HG03439 (cell line): ENCODE results near the gene LIN37.
"Not testable (repeated sequence)": the region's sequence is repeated elsewhere in the genome, so short reads cannot be mapped to it uniquely, and the experiment has no call there.

Source experiments
- ATAC-seq: cut with Tn5 transposase; IDR thresholded peaks from one replicate; pipeline ENCODE4 v1.9.1; 2021; ENCODE audit warnings: mild to moderate bottlenecking, moderate library complexity; ENCODE audit not compliant: unreplicated experiment

LIN37 gene

DNA sequence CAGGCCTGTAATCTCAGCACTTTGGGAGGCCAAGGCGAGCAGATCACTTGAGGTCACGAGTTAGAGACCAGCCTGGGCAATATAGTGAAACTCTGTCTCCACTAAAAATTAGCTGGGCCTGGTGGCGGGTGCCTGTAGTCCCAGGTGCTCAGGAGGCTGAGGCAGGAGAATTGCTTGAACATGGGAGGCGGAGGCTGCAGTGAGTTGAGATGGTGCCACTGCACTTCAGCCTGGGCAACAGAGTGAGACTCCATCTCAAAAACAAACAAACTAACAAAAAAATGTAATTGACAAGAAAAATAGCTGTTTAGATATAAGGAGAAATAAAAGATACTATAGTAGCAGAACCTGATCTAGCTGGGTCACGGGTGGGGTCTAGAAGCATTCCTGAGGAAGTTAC, 24.0 kb downstream of the LIN37 start:
- not testable (repeated sequence) for ATAC-seq

DNA sequence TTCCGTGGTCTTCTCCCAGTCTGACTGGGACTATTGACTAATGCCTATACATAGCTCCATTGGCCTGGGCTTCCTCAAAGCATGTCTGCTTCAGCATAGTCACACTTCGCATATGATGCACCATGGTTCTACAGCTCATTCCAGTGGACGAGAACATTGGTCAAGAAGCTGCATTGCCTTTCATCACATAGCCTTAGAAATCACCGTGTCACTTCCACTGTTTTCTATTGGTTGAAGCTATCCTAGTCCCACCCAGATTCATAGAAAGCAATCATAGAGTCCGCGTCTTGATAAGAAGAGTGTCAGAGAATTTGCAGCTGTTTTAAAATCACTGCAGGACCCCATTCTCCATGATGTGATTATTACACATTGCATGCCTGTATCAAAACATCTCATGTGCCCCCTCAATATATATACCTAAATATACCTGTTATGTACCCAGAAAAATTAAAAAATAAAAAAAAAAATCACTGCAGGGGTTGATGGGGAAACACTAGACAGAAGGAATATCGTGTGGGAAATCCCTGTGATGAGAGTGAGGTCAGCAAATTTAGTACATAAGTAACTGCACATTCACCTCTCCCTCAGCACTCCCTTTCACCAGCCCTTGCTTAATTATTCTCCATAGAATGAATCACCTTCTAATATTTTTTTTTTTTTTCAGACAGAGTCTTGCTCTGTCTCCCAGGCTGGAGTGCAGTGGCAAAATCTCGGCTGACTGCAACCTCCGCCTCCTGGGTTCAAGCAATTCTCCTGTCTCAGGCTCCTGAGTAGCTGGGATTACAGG, 24.8 kb downstream of the LIN37 start:
- no peak for ATAC-seq

DNA sequence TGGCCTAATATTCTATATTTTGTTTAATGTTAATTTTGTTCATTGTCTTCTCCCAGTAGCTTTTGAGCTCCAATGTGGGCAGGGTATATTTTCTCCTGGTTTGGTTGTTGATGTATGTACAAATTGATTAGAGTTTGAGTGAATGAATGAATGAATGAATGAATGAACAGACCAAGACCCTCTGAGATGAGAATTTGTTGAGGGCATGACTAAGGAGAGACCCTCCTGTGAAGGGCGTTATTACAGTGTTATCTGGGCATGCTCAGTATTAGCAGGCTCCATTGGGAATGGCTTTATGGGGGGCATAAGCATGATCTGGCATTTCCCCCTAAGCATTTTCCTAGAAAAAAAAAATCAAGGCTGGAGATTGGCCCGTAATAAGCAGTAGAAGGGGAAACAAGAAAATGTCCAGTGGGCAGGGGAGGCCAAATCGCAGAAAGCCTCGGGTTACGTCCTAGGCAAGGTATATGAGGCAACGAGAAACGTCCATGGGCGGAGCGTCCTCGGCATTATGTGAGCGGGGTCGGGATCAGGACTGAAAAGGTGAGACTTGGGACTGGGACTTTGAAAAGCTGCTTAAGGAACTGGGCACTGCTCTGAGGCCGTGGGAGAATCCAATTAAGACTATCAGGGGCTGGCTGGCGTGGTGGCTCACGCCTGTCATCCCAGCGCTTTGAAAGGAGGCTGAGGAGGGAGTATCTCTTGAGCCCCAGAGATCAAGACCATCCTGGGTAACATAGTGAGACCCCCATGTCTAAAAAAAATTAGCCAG, 26.1 kb downstream of the LIN37 start:
- no peak for ATAC-seq

DNA sequence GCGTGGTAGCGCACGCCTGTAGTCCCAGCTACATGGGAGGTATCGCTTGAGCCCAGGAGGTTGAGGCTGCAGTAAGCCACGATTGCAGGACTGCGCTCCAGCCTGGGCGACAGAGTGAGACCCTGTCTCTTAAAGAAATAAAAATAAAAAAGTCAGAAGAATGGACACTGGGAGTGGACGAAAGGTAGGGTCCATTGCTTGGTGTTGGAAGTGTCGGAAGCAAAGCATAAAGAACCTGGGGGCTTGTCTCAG, 26.6 kb downstream of the LIN37 start:
- ATAC-seq = no peak

DNA sequence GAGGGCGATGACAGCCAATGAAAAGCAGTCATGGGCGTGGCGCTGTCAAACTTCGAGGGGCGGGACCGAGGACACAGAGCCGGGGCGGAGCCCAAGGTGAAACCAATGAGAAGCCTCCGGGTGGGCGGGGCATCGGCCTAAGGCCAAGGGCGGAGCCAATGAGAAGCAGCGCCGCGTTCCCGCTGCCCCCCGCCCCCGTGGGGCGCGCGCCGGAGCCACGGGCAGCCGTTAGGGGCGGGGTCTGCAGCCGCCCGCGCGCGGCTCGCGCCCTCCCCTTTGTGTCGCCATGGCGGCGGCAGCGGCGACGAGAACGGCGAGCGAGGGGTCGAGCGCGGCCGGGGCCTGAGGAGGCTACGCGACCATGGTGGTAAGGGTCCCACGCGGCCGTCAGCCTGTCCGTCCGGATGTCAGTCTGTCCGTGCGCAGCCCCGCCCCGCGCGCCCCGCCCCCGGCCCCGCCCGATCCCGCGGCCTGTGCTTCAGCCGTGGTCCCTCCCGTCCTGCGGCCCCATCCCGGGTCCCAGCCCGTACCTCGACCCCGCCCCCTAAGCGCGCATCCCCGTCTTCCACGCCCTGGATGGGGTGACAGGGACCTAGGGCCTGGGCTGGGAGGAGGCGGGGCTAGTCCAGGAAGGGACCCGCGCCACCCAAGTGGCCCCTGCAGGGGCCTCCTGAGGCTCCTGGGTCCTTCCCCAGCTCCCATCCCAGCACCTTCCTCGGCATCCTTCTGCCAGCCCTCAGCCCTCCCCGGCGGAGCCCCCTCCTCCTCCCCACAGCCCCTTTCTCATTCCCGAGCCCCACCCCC, 27.1 kb downstream of the LIN37 start, which contains the start of gene ARHGAP33:
ARHGAP33 (plus strand) TSS at position 267 of the 804 bp plus-strand sequence; CDS start at position 362, 95 bp downstream.
- peak; percentile 95 for ATAC-seq

DNA sequence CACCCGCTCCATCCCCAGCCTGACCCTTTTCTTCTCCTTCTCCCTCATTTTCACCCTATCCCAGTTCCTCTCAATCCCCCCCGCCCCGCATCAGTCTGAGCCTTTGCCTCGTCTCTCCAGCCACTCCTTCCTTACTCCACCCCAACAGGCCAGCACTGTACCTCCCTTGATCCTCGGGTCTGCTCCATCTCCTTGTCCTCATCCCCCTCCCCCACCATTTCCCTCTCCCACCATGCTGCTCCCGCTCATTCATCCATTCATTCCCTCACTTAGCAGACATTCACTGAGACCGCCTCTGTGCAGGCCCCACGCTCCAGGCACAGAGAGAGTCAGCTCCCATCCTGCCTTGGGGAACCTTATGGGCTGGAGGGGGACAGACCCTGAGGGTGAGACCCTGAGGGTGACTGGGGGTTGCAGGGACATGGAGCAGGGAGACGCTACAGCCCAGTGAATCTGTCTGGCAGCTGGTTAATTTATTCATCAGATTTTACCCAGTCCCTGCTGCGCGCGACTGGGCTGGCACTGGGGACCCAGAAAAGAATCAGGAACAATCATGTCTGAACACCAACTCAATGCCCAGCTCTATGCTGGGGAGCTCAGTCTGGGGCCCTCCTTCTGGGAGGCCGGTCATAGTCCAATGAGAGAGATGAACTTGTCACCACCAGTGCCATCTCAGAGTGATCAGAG, 27.9 kb downstream of the LIN37 start:
- no peak for ATAC-seq

DNA sequence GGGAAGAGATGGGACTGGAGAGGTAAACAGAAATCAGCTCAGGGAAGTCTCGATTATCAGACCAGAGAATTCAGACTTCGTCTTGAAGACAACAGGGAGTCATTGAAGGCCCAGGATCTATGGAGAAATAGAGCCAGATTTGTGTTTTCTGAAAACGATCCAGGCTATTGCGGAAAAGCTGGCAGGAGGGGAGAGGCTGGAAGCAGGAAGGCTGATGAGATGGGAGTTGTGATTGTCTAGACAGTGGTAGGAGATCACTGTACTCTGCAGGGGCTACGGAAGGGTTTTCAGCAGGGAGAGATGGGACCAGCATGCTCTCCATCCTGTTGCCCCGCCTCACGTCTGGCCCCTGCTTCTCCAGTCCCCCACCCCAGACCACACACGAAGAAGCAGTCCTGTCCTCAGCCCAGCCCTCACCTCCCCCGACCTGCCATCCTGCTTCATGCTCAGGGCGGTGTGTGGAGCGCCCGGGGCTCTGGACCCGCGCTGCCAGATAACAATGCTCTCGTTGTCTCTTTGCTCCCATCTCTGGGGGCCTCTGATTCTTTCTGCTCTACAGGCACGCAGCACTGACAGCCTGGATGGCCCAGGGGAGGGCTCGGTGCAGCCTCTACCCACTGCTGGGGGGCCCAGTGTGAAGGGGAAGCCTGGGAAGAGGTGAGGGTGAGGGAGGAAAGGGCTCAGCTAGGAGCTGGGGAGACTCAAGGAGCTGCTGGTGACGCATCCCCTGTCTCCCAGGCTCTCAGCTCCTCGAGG, 28.9 kb downstream of the LIN37 start:
- ATAC-seq = no peak

DNA sequence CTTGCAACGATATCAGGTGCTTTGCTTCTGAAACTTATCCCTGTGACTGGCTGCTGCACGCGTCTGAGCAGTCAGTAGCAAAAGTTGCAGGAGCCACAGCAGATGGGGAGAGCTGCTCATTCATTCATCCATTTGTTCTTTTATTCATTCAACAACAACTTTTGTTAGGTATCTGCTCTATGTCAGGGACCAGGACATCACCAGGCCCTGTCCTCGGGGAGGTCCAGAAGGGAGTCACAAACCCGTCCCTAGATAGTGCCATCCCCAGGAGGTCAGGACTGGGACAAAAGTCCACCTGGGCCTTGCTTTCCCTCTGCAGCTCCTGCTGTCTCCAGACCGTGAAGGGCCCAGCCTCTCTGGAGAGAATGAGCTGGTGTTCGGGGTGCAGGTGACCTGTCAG, 29.6 kb downstream of the LIN37 start:
- no peak for ATAC-seq

DNA sequence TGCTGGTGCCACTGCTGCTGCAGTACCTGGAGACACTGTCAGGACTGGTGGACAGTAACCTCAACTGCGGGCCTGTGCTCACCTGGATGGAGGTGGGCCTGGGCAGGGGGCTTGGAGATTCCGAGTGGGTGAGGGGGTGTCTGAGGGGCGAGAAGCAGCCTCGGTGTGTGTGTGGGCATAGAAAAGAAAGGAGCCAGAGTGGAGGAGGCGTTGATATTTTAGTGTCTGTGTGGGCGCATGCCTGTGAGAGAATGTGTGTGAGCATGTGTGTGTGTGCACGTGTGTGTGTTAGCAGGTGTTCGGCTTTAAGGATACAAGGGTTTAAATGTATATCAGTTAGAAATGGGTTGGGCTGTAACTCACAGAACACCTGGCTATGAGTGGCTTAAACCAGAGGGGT, 30.7 kb downstream of the LIN37 start:
- ATAC-seq = no peak

DNA sequence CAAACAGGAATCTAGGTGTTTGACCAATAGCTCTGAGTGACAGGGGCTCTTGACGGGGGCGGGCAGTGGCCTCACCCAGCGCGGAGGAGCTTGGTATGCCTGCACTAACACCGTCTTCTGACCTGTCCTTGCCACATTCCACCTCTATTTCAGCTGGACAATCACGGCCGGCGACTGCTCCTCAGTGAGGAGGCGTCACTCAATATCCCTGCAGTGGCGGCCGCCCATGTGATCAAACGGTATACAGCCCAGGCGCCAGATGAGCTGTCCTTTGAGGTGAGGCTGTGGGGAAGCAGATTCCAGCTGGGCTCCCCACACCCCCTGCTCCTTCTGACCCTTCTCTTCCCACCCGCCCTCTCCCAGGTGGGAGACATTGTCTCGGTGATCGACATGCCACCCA, 31.7 kb downstream of the LIN37 start:
- no peak for ATAC-seq

DNA sequence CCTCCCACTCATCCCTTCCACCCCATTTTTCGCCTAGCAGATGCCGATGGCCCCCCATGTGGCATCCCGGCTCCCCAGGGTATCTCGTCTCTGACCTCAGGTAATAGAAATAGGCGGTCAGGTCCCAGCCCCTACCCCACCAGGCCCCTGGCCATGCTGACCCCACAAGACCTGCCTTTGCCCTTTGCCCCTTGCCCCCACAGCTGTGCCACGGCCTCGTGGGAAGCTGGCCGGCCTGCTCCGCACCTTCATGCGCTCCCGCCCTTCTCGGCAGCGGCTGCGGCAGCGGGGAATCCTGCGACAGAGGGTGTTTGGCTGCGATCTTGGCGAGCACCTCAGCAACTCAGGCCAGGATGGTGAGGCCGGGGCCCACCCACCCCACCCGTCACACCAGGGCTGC, 32.3 kb downstream of the LIN37 start:
- ATAC-seq = no peak

DNA sequence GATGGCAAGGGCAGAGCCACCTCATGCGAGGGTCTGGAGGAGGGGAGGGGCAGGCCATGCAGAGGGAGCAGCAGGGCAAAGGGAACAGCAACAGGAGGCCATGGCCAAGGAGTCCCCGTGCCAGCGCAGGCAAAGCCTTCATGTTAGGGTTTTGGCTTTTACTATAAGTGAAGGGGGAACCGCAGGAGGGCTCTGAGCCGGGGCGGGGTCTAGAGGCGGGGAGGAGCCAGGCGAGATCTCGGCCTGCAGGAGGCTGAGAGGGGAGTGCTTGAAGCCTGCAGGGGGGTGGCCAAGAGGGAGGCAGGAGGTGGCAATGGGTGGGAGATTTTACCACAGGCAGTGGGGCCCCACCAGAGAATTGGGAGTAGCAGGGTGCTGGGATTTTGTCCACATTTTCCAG, 33.3 kb downstream of the LIN37 start:
- no peak for ATAC-seq

DNA sequence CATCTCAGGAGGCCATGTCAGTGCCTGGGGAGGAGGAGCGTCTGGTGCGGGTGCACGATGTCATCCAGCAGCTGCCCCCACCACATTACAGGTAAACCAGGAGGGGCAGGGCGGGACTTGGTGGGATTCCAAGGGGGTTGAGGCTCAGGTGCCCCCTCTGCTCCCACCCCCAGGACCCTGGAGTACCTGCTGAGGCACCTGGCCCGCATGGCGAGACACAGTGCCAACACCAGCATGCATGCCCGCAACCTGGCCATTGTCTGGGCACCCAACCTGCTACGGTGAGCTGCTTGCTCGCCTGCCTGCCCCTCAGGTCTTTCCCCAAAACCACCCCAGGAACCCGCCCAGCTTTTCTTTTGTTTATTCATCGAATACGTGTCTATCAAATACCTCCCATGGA, 34.2 kb downstream of the LIN37 start:
- no peak for ATAC-seq

DNA sequence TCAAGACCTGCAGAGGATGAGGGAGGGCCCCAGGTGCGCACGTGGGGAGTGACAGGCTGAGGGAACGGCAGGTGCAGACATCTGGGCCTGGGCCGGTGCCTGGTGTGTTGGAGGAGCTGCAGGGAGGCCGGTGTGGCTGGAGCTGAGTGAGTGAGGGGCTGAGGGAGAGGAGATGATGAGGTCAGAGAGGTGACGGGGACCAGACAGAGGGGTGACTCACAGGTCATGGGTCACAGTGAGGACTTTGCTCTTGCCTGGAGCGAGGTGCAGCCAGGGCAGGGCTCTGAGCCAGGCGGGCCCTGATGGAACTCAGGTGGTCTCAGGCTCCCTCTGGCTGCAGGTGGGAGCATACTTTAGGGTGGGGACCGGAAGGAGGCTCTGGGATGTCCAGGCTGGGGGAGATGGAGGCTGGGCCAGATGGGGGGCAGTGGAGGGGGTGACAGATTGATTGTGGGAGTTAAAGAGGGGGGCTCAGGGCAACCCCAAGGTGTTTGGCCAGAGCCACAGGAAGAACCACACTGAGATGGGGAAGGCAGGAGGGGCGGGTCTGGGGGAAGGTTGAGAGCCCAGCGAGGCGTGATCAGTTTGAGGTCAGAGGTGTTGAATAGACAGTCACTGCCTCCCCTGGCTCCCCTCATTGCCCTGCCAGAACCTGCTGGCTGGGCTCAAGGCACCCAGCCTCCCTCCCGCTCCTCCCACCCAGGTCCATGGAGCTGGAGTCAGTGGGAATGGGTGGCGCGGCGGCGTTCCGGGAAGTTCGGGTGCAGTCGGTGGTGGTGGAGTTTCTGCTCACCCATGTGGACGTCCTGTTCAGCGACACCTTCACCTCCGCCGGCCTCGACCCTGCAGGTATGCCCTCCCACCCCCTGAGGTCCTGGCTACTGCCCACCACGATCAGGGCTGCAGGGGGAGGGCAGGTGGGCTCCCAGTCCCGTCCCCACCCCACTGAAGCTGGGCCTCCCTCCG, 35.4 kb downstream of the LIN37 start:
- no peak for ATAC-seq

DNA sequence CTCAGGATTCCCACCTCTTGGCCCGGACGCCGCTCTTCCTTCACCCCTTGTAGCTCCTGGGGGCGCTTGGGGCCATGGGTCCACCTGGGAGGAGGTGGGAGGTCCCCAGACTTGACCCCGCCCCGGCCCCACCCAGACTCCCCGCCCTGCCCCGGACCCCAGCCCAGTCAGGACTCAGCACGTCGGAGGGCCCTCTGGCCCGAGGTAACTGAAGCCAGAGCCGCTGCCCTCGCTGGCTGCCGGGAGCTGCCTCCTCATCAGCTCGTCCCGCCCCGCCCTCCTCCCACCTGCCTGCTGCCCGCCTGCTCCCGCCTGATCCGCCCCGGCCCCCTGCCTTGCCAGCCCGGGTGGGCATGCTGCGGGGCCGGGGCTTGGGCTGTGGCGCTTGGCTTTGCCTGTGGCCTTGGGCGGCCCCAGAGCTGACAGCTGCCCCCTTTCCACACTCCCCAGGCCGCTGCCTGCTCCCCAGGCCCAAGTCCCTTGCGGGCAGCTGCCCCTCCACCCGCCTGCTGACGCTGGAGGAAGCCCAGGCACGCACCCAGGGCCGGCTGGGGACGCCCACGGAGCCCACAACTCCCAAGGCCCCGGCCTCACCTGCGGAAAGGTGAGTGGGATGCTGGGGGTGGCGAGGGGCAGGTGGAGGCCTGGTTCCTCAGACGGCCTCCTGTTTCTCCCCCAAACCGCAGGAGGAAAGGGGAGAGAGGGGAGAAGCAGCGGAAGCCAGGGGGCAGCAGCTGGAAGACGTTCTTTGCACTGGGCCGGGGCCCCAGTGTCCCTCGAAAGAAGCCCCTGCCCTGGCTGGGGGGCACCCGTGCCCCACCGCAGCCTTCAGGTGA, 36.3 kb downstream of the LIN37 start:
- no peak for ATAC-seq

DNA sequence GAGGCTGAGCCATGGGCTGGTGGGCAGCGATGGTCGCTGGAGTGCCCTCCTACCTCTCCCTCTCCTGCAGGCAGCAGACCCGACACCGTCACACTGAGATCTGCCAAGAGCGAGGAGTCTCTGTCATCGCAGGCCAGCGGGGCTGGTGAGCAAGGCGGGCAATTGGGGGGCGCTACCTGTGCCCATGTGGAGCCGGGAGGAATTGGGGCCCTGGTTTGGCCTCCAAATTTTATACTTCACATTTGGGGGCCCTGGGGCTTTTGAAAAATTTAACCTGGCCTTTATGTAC, 36.9 kb downstream of the LIN37 start:
- no peak for ATAC-seq

DNA sequence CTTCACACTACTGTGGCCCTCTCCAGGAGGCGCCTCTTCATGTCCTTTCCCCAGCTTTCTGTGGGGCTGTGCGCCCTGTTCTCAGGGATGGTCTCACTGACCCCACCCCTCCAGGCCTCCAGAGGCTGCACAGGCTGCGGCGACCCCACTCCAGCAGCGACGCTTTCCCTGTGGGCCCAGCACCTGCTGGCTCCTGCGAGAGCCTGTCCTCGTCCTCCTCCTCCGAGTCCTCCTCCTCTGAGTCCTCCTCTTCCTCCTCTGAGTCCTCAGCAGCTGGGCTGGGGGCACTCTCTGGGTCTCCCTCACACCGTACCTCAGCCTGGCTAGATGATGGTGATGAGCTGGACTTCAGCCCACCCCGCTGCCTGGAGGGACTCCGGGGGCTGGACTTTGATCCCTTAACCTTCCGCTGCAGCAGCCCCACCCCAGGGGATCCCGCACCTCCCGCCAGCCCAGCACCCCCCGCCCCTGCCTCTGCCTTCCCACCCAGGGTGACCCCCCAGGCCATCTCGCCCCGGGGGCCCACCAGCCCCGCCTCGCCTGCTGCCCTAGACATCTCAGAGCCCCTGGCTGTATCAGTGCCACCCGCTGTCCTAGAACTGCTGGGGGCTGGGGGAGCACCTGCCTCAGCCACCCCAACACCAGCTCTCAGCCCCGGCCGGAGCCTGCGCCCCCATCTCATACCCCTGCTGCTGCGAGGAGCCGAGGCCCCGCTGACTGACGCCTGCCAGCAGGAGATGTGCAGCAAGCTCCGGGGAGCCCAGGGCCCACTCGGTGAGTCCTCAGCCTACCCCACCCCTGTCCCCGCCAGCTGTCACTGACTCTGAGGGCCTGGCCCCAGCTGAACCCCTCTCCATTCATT, 38.2 kb downstream of the LIN37 start:
- no peak for ATAC-seq
